OCI-LY7 (cell line): ENCODE data around the gene BCLAF1. TPM values are rescaled to one million over a fixed set of nuclear protein-coding genes. Genes with fewer than 3 reads are reported as not detected.

Experiments used
- BruUV-seq: library from RNA; stranded (reverse); fragments of 400-500 nt; replicated peaks from 2 replicates; lab custom pipeline; 2021; lab: Mats Ljungman, UMichigan
- CTCF ChIA-PET: fragments of 300-600 bp; sonication (Branson Sonifier 250); formaldehyde crosslinking; loops from one replicate; lab custom pipeline; 2022; ENCODE audit warnings: antibody characterized with exemption; ENCODE audit not compliant: unreplicated experiment; lab: Charles Lee
- POLR2A ChIA-PET: fragments of 300-600 bp; sonication (Branson Sonifier 250); formaldehyde crosslinking; loops from one replicate; lab custom pipeline; 2022; ENCODE audit warnings: antibody characterized with exemption; lab: Charles Lee
- DNase-seq: peaks from one replicate; pipeline ENCODE4 v3.0.0-alpha.2; 2015; ENCODE audit warnings: low spot score
- H2AFZ ChIP-seq: fragments of 200-600 bp; sonication (generic), shearing (Covaris generic); 2 replicates; pipeline ENCODE4 v1.6.1; 2014; ENCODE audit warnings: mild to moderate bottlenecking, antibody characterized with exemption, low read length, moderate library complexity
- H3K27ac ChIP-seq: fragments of 200-600 bp; sonication (generic); 2 replicates; pipeline ENCODE4 v1.5.1; 2014; ENCODE audit warnings: mixed run types, low read depth, mild to moderate bottlenecking, moderate library complexity, low read length, inconsistent platforms; ENCODE audit not compliant: poor library complexity, severe bottlenecking
- H3K36me3 ChIP-seq: fragments of 200-600 bp; sonication (generic); 2 replicates; pipeline ENCODE4 v1.6.1; 2014; ENCODE audit warnings: mild to moderate bottlenecking, antibody characterized with exemption, low read length, moderate library complexity, mixed read lengths; ENCODE audit not compliant: insufficient read depth
- H3K4me1 ChIP-seq: fragments of 200-600 bp; sonication (generic); 2 replicates; pipeline ENCODE4 v1.5.1; 2014; ENCODE audit warnings: mild to moderate bottlenecking, low read length; ENCODE audit not compliant: insufficient read depth, poor library complexity, severe bottlenecking
- H3K4me2 ChIP-seq: fragments of 200-600 bp; sonication (generic); 2 replicates; pipeline ENCODE4 v1.6.1; 2014; ENCODE audit warnings: mild to moderate bottlenecking, low read length
- H3K4me3 ChIP-seq: fragments of 200-600 bp; sonication (generic); 2 replicates; pipeline ENCODE4 v1.5.1; 2014; ENCODE audit warnings: mild to moderate bottlenecking, low read depth, low read length; ENCODE audit not compliant: poor library complexity, severe bottlenecking
- H3K79me2 ChIP-seq: fragments of 200-600 bp; sonication (generic); 2 replicates; pipeline ENCODE4 v1.6.1; 2016; ENCODE audit warnings: low read depth, mild to moderate bottlenecking, low read length, moderate library complexity, mixed read lengths; ENCODE audit not compliant: insufficient read depth
- H3K9me2 ChIP-seq: fragments of 200-600 bp; sonication (generic); 2 replicates; pipeline ENCODE4 v1.6.1; 2016; ENCODE audit warnings: mild to moderate bottlenecking, low read length, mixed read lengths; ENCODE audit not compliant: insufficient read depth
- H3K9me3 ChIP-seq: fragments of 200-600 bp; sonication (generic); 2 replicates; pipeline ENCODE4 v1.6.1; 2014; ENCODE audit warnings: mild to moderate bottlenecking, mixed run types, low read length, mixed read lengths
- H4K20me1 ChIP-seq: fragments of 200-600 bp; sonication (generic); 2 replicates; pipeline ENCODE4 v1.6.1; 2014; ENCODE audit warnings: mild to moderate bottlenecking, antibody characterized with exemption, low read length, moderate library complexity, mixed read lengths; ENCODE audit not compliant: insufficient read depth
- EZH2phosphoT487 ChIP-seq: fragments of 200-600 bp; sonication (generic); IDR thresholded peaks from 2 replicates; pipeline ENCODE4 v1.6.1; 2018; ENCODE audit warnings: low read depth, borderline replicate concordance, mild to moderate bottlenecking, mixed run types, antibody characterized with exemption, low read length, moderate library complexity, mixed read lengths
- intact Hi-C: fragments of 100-400 bp; cut with micrococcal nuclease; formaldehyde crosslinking; loops from one replicate; pipeline ENCODE4 v1.10.0; 2022; ENCODE audit not compliant: unreplicated experiment
- total RNA-seq, 2 experiments: library from RNA; depleted of rRNA in 1 of 2; stranded (reverse); fragments of >200 nt in 1 of 2; shearing (Covaris generic) in 1 of 2; gene quantifications; 2 replicates each; pipeline ENCODE4 v1.2.3, GENCODE V29; 2014 to 2022
- TF ChIP-seq, protein P1 (sequence below): fragments of 200-600 bp; sonication (generic); conservative IDR thresholded peaks from 2 replicates; pipeline ENCODE4 v1.5.1; 2014; ENCODE audit warnings: mild to moderate bottlenecking, antibody characterized with exemption, low read length, moderate library complexity, mixed read lengths

Gene BCLAF1
- total RNA-seq, 2 experiments from 2014 or later, result 130 to 186 TPM

- DNase-seq, result no peak
- no peak overlapping the region for H3K27ac ChIP-seq
- TF ChIP-seq, protein P1, sequence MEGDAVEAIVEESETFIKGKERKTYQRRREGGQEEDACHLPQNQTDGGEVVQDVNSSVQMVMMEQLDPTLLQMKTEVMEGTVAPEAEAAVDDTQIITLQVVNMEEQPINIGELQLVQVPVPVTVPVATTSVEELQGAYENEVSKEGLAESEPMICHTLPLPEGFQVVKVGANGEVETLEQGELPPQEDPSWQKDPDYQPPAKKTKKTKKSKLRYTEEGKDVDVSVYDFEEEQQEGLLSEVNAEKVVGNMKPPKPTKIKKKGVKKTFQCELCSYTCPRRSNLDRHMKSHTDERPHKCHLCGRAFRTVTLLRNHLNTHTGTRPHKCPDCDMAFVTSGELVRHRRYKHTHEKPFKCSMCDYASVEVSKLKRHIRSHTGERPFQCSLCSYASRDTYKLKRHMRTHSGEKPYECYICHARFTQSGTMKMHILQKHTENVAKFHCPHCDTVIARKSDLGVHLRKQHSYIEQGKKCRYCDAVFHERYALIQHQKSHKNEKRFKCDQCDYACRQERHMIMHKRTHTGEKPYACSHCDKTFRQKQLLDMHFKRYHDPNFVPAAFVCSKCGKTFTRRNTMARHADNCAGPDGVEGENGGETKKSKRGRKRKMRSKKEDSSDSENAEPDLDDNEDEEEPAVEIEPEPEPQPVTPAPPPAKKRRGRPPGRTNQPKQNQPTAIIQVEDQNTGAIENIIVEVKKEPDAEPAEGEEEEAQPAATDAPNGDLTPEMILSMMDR, result no peak
- TF ChIP-seq EZH2phosphoT487, result no peak
- ChIA-PET CTCF (no interaction called here), POLR2A (interaction anchor here (0.5 to 8.4 kb wide), 5 partner anchors 8 to 36 kb away, joined by 4 to 99 read pairs (median 6); partner anchors contain the start of gene BCLAF1)
- H2AFZ ChIP-seq, result no peak overlapping the region
- no peaks in the 10 kb centered on the region for H4K20me1 ChIP-seq
- no peak overlapping the region for H3K4me3 ChIP-seq
- peaks cover 28% of the 10 kb centered on the region for H3K36me3 ChIP-seq
- peaks cover 9% of the 10 kb centered on the region for H3K4me1 ChIP-seq
- intact Hi-C loops, result no loop called here
- H3K79me2 ChIP-seq, result peaks cover 24% of the 10 kb centered on the region; the same call in 1 of the 2 replicates
- no peak overlapping the region for H3K4me2 ChIP-seq
- H3K9me2 ChIP-seq, result no peaks in the 10 kb centered on the region
- peaks cover 19% of the 10 kb centered on the region; the same call in 1 of the 2 replicates for H3K9me3 ChIP-seq
- BruUV-seq, result no TSS peak
Measured at GRCh38 chr6:136252441-136252840, 37.2 kb downstream of the BCLAF1 start.

GRCh38 chr6:136251394-136251793 is 38.3 kb downstream of the BCLAF1 start:
- Histone ChIP-seq H3K27ac (no peak overlapping the region), H2AFZ (no peak overlapping the region), H4K20me1 (no peaks in the 10 kb centered on the region), H3K79me2 (peaks cover 34% of the 10 kb centered on the region; the same call in 1 of the 2 replicates), H3K36me3 (peaks cover 30% of the 10 kb centered on the region), H3K4me3 (peak overlapping the region; percentile 92), H3K4me1 (peaks cover 9% of the 10 kb centered on the region), H3K4me2 (peak overlapping the region; percentile 97), H3K9me2 (no peaks in the 10 kb centered on the region), H3K9me3 (peaks cover 22% of the 10 kb centered on the region; the same call in 1 of the 2 replicates)
- BruUV-seq, result no TSS peak
- TF ChIP-seq, protein P1, result no peak
- no peak for TF ChIP-seq EZH2phosphoT487
- ChIA-PET POLR2A (interaction anchor here (1.2 to 8.4 kb wide), 8 partner anchors 9 to 753 kb away, joined by 4 to 99 read pairs (median 7); partner anchors contain the start of gene BCLAF1), CTCF (no interaction called here)
- intact Hi-C loops, result no loop called here
- no peak for DNase-seq

DNA sequence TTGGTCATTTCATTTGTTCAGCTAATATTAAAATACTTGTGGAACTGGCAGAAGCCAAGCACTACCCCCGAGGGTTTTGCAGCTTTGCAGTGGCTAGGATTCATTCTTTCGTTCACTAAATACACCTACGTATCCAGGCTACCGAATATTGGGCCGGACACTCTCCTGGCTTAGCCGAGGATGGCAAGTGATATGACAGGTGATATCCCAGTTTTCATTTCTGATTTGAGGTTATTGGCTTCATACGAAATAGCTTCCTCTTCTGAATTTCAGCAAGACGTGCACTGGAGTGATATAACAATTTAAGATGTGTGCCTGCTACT is 39.0 kb downstream of the BCLAF1 start:
- Histone ChIP-seq H3K27ac (peak overlapping the region; percentile 37), H3K79me2 (peaks cover 39% of the 10 kb centered on the region; the same call in 1 of the 2 replicates), H2AFZ (peak overlapping the region; percentile 93), H3K36me3 (peaks cover 37% of the 10 kb centered on the region), H3K4me3 (peak overlapping the region; percentile 92), H3K9me2 (no peaks in the 10 kb centered on the region), H3K9me3 (peaks cover 22% of the 10 kb centered on the region; the same call in 1 of the 2 replicates), H3K4me2 (peak overlapping the region; percentile 97), H3K4me1 (peaks cover 9% of the 10 kb centered on the region), H4K20me1 (no peaks in the 10 kb centered on the region)
- CTCF ChIA-PET, result interaction anchor here (0.7 kb wide), 1 partner anchor 12 kb away, joined by 3 read pairs; no protein-coding TSS in a partner anchor
- no peak for DNase-seq
- TSS peak; percentile 89 for BruUV-seq
- TF ChIP-seq, protein P1, result no peak
- TF ChIP-seq EZH2phosphoT487, result no peak
- intact Hi-C loops, result loop anchor here (1.0 kb wide), 1 partner anchor 39 kb away; the partner anchor contains the start of gene BCLAF1
- POLR2A ChIA-PET, result interaction anchor here (0.5 to 8.4 kb wide), 16 partner anchors 9 to 1136 kb away, joined by 3 to 99 read pairs (median 5); partner anchors contain the start of gene BCLAF1
